SK-N-SH (cell line): Measurements from ENCODE around the gene KRTAP19-6.

ENCODE experiments used
- EP300 ChIP-seq, 2 experiments: IDR thresholded peaks; 2 replicates each; pipeline versions ENCODE4 v1.4.0 to v1.6.1; 2012; ENCODE audit warnings: borderline replicate concordance in 1 of 2, low read depth in 1 of 2, low read length in 1 of 2
- FOXM1 ChIP-seq: IDR thresholded peaks from 2 replicates; pipeline ENCODE4 v1.4.0; 2012; ENCODE audit warnings: low read depth, mild to moderate bottlenecking
- NFIC ChIP-seq: IDR thresholded peaks from 2 replicates; pipeline ENCODE4 v1.4.0; 2012; ENCODE audit warnings: borderline replicate concordance
- POLR2AphosphoS5 ChIP-seq: IDR thresholded peaks from 2 replicates; pipeline ENCODE4 v1.6.1; 2012; ENCODE audit warnings: low read depth, low read length
- TAF1 ChIP-seq: IDR thresholded peaks from 2 replicates; pipeline ENCODE4 v1.6.1; 2012; ENCODE audit warnings: low read depth, mild to moderate bottlenecking, low read length, moderate library complexity, borderline replicate concordance
- YY1 ChIP-seq: IDR thresholded peaks from 2 replicates; pipeline ENCODE4 v1.4.0; 2012; ENCODE audit warnings: low read depth, mild to moderate bottlenecking
- TF ChIP-seq, protein P1 (sequence below): fragments of 200-600 bp; sonication (generic); IDR thresholded peaks from 2 replicates; pipeline ENCODE4 v1.6.1; 2017; ENCODE audit warnings: antibody characterized with exemption, mild to moderate bottlenecking, moderate library complexity
- TF ChIP-seq, protein P2 (sequence below): IDR thresholded peaks from 2 replicates; pipeline ENCODE4 v1.6.1; 2012; ENCODE audit warnings: mild to moderate bottlenecking, low read depth, low read length, moderate library complexity
- TF ChIP-seq, protein P3 (sequence below): IDR thresholded peaks from 2 replicates; pipeline ENCODE4 v1.4.0; 2012; ENCODE audit warnings: low read depth, borderline replicate concordance
- TF ChIP-seq, protein P4 (sequence below): IDR thresholded peaks from 2 replicates; pipeline ENCODE4 v1.4.0; 2012; ENCODE audit warnings: low read depth, borderline replicate concordance
- TF ChIP-seq, protein P5 (sequence below): fragments of 150-350 bp; IDR thresholded peaks from 2 replicates; pipeline ENCODE4 v1.6.1; 2017; ENCODE audit warnings: antibody characterized with exemption, low read length, low read depth, borderline replicate concordance

DNA sequence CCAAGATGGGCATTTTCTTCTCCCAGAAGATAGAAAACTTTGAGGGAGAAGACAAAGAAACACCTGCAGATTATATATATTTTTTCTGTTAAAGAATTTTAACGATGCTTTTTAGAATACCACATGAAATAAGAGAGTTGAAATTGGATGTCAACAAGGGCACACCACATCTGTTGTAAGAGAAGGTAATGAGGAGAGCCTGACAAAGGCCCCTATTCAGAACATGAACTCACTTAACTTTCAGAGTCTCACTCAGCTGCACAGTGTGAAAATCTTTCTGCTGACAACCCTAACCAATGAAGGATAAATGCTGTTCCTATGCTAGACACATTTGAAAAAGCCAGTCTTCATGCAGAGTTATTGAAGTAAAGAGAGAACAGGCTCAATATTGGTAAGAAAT lies 41.2 kb upstream of the KRTAP19-6 start:
- TF ChIP-seq YY1 (no peak), TAF1 (no peak), POLR2AphosphoS5 (no peak), NFIC (no peak), EP300 (IDR thresholded peaks at IDR 0.05; ENCODE audit: borderline replicate concordance in 1 of 2, low read depth in 1 of 2, low read length in 1 of 2) (no peak), FOXM1 (no peak)
- TF ChIP-seq, protein P1, sequence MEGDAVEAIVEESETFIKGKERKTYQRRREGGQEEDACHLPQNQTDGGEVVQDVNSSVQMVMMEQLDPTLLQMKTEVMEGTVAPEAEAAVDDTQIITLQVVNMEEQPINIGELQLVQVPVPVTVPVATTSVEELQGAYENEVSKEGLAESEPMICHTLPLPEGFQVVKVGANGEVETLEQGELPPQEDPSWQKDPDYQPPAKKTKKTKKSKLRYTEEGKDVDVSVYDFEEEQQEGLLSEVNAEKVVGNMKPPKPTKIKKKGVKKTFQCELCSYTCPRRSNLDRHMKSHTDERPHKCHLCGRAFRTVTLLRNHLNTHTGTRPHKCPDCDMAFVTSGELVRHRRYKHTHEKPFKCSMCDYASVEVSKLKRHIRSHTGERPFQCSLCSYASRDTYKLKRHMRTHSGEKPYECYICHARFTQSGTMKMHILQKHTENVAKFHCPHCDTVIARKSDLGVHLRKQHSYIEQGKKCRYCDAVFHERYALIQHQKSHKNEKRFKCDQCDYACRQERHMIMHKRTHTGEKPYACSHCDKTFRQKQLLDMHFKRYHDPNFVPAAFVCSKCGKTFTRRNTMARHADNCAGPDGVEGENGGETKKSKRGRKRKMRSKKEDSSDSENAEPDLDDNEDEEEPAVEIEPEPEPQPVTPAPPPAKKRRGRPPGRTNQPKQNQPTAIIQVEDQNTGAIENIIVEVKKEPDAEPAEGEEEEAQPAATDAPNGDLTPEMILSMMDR = no peak
- TF ChIP-seq, protein P2, sequence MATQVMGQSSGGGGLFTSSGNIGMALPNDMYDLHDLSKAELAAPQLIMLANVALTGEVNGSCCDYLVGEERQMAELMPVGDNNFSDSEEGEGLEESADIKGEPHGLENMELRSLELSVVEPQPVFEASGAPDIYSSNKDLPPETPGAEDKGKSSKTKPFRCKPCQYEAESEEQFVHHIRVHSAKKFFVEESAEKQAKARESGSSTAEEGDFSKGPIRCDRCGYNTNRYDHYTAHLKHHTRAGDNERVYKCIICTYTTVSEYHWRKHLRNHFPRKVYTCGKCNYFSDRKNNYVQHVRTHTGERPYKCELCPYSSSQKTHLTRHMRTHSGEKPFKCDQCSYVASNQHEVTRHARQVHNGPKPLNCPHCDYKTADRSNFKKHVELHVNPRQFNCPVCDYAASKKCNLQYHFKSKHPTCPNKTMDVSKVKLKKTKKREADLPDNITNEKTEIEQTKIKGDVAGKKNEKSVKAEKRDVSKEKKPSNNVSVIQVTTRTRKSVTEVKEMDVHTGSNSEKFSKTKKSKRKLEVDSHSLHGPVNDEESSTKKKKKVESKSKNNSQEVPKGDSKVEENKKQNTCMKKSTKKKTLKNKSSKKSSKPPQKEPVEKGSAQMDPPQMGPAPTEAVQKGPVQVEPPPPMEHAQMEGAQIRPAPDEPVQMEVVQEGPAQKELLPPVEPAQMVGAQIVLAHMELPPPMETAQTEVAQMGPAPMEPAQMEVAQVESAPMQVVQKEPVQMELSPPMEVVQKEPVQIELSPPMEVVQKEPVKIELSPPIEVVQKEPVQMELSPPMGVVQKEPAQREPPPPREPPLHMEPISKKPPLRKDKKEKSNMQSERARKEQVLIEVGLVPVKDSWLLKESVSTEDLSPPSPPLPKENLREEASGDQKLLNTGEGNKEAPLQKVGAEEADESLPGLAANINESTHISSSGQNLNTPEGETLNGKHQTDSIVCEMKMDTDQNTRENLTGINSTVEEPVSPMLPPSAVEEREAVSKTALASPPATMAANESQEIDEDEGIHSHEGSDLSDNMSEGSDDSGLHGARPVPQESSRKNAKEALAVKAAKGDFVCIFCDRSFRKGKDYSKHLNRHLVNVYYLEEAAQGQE = no peak
- TF ChIP-seq, protein P3, sequence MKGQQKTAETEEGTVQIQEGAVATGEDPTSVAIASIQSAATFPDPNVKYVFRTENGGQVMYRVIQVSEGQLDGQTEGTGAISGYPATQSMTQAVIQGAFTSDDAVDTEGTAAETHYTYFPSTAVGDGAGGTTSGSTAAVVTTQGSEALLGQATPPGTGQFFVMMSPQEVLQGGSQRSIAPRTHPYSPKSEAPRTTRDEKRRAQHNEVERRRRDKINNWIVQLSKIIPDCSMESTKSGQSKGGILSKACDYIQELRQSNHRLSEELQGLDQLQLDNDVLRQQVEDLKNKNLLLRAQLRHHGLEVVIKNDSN = no peak
- TF ChIP-seq, protein P4, sequence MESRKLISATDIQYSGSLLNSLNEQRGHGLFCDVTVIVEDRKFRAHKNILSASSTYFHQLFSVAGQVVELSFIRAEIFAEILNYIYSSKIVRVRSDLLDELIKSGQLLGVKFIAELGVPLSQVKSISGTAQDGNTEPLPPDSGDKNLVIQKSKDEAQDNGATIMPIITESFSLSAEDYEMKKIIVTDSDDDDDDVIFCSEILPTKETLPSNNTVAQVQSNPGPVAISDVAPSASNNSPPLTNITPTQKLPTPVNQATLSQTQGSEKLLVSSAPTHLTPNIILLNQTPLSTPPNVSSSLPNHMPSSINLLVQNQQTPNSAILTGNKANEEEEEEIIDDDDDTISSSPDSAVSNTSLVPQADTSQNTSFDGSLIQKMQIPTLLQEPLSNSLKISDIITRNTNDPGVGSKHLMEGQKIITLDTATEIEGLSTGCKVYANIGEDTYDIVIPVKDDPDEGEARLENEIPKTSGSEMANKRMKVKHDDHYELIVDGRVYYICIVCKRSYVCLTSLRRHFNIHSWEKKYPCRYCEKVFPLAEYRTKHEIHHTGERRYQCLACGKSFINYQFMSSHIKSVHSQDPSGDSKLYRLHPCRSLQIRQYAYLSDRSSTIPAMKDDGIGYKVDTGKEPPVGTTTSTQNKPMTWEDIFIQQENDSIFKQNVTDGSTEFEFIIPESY = no peak
- TF ChIP-seq, protein P5, sequence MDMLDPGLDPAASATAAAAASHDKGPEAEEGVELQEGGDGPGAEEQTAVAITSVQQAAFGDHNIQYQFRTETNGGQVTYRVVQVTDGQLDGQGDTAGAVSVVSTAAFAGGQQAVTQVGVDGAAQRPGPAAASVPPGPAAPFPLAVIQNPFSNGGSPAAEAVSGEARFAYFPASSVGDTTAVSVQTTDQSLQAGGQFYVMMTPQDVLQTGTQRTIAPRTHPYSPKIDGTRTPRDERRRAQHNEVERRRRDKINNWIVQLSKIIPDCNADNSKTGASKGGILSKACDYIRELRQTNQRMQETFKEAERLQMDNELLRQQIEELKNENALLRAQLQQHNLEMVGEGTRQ = no peak
